Measurements from ENCODE around the gene OR2V2.
"Not testable (repeated sequence)": the region's sequence is repeated elsewhere in the genome, so short reads cannot be mapped to it uniquely, and the experiment has no call there.

OR2V2 gene

GRCh38 chr5:181146927-181147636 lies at the start of gene OR2V2:
OR2V2 (plus strand) TSS chr5:181147586; CDS start chr5:181154943, 7,357 bp downstream.
- DNase-seq (ENCODE audit: low read depth in 2 of 2): not testable (repeated sequence)

- not testable (repeated sequence) for DNase-seq (ENCODE audit: low read depth in 2 of 2)
Measured at GRCh38 chr5:181097759-181098491, 49.5 kb upstream of the OR2V2 start.

GRCh38 chr5:181098762-181099601 lies 48.4 kb upstream of the OR2V2 start:
- DNase-seq (ENCODE audit: low read depth in 2 of 2): no peak

GRCh38 chr5:181099602-181100086 lies 47.7 kb upstream of the OR2V2 start:
- no peak for DNase-seq (ENCODE audit: low read depth in 2 of 2)

GRCh38 chr5:181100121-181100875 lies 47.1 kb upstream of the OR2V2 start:
- no peak for DNase-seq (ENCODE audit: low read depth in 2 of 2)

GRCh38 chr5:181101030-181101641 lies 46.2 kb upstream of the OR2V2 start:
- not testable (repeated sequence) for DNase-seq (ENCODE audit: low read depth in 2 of 2)

GRCh38 chr5:181101930-181102674 lies 45.3 kb upstream of the OR2V2 start:
- not testable (repeated sequence) for DNase-seq (ENCODE audit: low read depth in 2 of 2)

- not testable (repeated sequence) for DNase-seq (ENCODE audit: low read depth in 2 of 2)
Measured at GRCh38 chr5:181104259-181104568, 43.2 kb upstream of the OR2V2 start.

GRCh38 chr5:181104606-181105390 lies 42.6 kb upstream of the OR2V2 start:
- DNase-seq (ENCODE audit: low read depth in 2 of 2): not testable (repeated sequence)

GRCh38 chr5:181105391-181106025 lies 41.9 kb upstream of the OR2V2 start:
- DNase-seq (ENCODE audit: low read depth in 2 of 2): no peak

GRCh38 chr5:181107699-181108098 lies 39.7 kb upstream of the OR2V2 start:
- DNase-seq (ENCODE audit: low read depth in 2 of 2): no peak

- DNase-seq (ENCODE audit: low read depth in 2 of 2): no peak
Measured at GRCh38 chr5:181108578-181109165, 38.7 kb upstream of the OR2V2 start.

- DNase-seq (ENCODE audit: low read depth in 2 of 2): no peak
Measured at GRCh38 chr5:181109489-181110013, 37.8 kb upstream of the OR2V2 start.

- no peak for DNase-seq (ENCODE audit: low read depth in 2 of 2)
Measured at GRCh38 chr5:181111010-181111409, 36.4 kb upstream of the OR2V2 start.

- DNase-seq (ENCODE audit: low read depth in 2 of 2): no peak
Measured at GRCh38 chr5:181112476-181112875, 34.9 kb upstream of the OR2V2 start.

GRCh38 chr5:181113572-181113971 lies 33.8 kb upstream of the OR2V2 start:
- not testable (repeated sequence) for DNase-seq (ENCODE audit: low read depth in 2 of 2)

- no peak for DNase-seq (ENCODE audit: low read depth in 2 of 2)
Measured at GRCh38 chr5:181114284-181114843, 33.0 kb upstream of the OR2V2 start.
